ENCODE measurements around the gene BBX.
"Not testable (repeated sequence)": the region's sequence is repeated elsewhere in the genome, so short reads cannot be mapped to it uniquely, and the experiment has no call there.

BBX gene

GRCh38 chr3:107680698-107681097 lies 157.9 kb downstream of the BBX start:
- no peaks in the 10 kb centered on the region for H3K9me3 Mint-ChIP-seq
- H3K27me3 Mint-ChIP-seq, result no peaks in the 10 kb centered on the region
- H3K4me1 Mint-ChIP-seq, result peaks cover 30% of the 10 kb centered on the region
- peaks cover 2% of the 10 kb centered on the region for H3K36me3 Mint-ChIP-seq
- no peak overlapping the region for H3K27ac Mint-ChIP-seq
- no peak overlapping the region for H3K4me3 Mint-ChIP-seq
- ATAC-seq (ENCODE audit: low read depth) (no peak), DNase-seq (ENCODE audit: low spot score in 2 of 2) (no peak)

- no peaks in the 10 kb centered on the region for H3K27me3 Mint-ChIP-seq
- H3K9me3 Mint-ChIP-seq, result no peaks in the 10 kb centered on the region
- H3K4me3 Mint-ChIP-seq, result no peak overlapping the region
- DNase-seq (ENCODE audit: low spot score in 2 of 2) (no peak), ATAC-seq (ENCODE audit: low read depth) (no peak)
- peaks cover 2% of the 10 kb centered on the region for H3K36me3 Mint-ChIP-seq
- peaks cover 29% of the 10 kb centered on the region for H3K4me1 Mint-ChIP-seq
- H3K27ac Mint-ChIP-seq, result no peak overlapping the region
Measured at GRCh38 chr3:107681396-107681795, 158.6 kb downstream of the BBX start.

- H3K4me1 Mint-ChIP-seq, result peaks cover 25% of the 10 kb centered on the region
- H3K27me3 Mint-ChIP-seq, result no peaks in the 10 kb centered on the region
- H3K36me3 Mint-ChIP-seq, result peaks cover 2% of the 10 kb centered on the region
- DNase-seq (ENCODE audit: low spot score in 2 of 2), result no peak
- no peak overlapping the region for H3K4me3 Mint-ChIP-seq
- no peak for ATAC-seq (ENCODE audit: low read depth)
- H3K9me3 Mint-ChIP-seq, result no peaks in the 10 kb centered on the region
- H3K27ac Mint-ChIP-seq, result no peak overlapping the region
Measured at GRCh38 chr3:107682580-107682979, 159.8 kb downstream of the BBX start.

- Mint-ChIP-seq H3K36me3 (peaks cover 2% of the 10 kb centered on the region), H3K27me3 (no peaks in the 10 kb centered on the region), H3K4me3 (no peak overlapping the region), H3K27ac (no peak overlapping the region), H3K4me1 (peaks cover 27% of the 10 kb centered on the region), H3K9me3 (no peaks in the 10 kb centered on the region)
- DNase-seq (ENCODE audit: low spot score in 2 of 2), result no peak
- no peak for ATAC-seq (ENCODE audit: low read depth)
Measured at GRCh38 chr3:107683447-107683846, 160.7 kb downstream of the BBX start.

GRCh38 chr3:107684431-107684925 lies 161.7 kb downstream of the BBX start:
- Mint-ChIP-seq H3K4me1 (peaks cover 27% of the 10 kb centered on the region), H3K9me3 (no peaks in the 10 kb centered on the region), H3K36me3 (peaks cover 2% of the 10 kb centered on the region), H3K4me3 (no peak overlapping the region), H3K27ac (peak overlapping the region; percentile 38), H3K27me3 (no peaks in the 10 kb centered on the region)
- ATAC-seq (ENCODE audit: low read depth) (no peak), DNase-seq (ENCODE audit: low spot score in 2 of 2) (no peak)

- no peak overlapping the region for H3K4me3 Mint-ChIP-seq
- ATAC-seq (ENCODE audit: low read depth), result no peak
Measured at GRCh38 chr3:107685383-107685782, 162.6 kb downstream of the BBX start.

GRCh38 chr3:107687056-107687581 lies 164.4 kb downstream of the BBX start:
- peaks cover 24% of the 10 kb centered on the region for H3K4me1 Mint-ChIP-seq
- H3K4me3 Mint-ChIP-seq, result no peak overlapping the region
- DNase-seq (ENCODE audit: low spot score in 2 of 2) (no peak), ATAC-seq (ENCODE audit: low read depth) (no peak)
- no peaks in the 10 kb centered on the region for H3K27me3 Mint-ChIP-seq
- H3K9me3 Mint-ChIP-seq, result no peaks in the 10 kb centered on the region
- H3K27ac Mint-ChIP-seq, result no peak overlapping the region
- H3K36me3 Mint-ChIP-seq, result peaks cover 2% of the 10 kb centered on the region

More at GRCh38 chr3:107685383-107685782, 162.6 kb downstream of the BBX start:
- DNase-seq (ENCODE audit: low spot score in 2 of 2), result no peak
- H3K9me3 Mint-ChIP-seq, result no peaks in the 10 kb centered on the region
- peaks cover 2% of the 10 kb centered on the region for H3K36me3 Mint-ChIP-seq
- H3K4me1 Mint-ChIP-seq, result peaks cover 27% of the 10 kb centered on the region
- no peaks in the 10 kb centered on the region for H3K27me3 Mint-ChIP-seq
- H3K27ac Mint-ChIP-seq, result peak overlapping the region; percentile 38

- no peak overlapping the region for H3K27ac Mint-ChIP-seq
- H3K4me3 Mint-ChIP-seq, result no peak overlapping the region
- peaks cover 2% of the 10 kb centered on the region for H3K36me3 Mint-ChIP-seq
- H3K27me3 Mint-ChIP-seq, result no peaks in the 10 kb centered on the region
- no peaks in the 10 kb centered on the region for H3K9me3 Mint-ChIP-seq
- DNase-seq (ENCODE audit: low spot score in 2 of 2) (no peak), ATAC-seq (ENCODE audit: low read depth) (no peak)
- peaks cover 20% of the 10 kb centered on the region for H3K4me1 Mint-ChIP-seq
Measured at GRCh38 chr3:107689355-107689754, 166.6 kb downstream of the BBX start.

- Mint-ChIP-seq H3K4me1 (peaks cover 9% of the 10 kb centered on the region), H3K27ac (no peak overlapping the region)
- peak; percentile 80 for ATAC-seq (ENCODE audit: low read depth)
Measured at GRCh38 chr3:107690522-107691138, 167.9 kb downstream of the BBX start.

GRCh38 chr3:107691984-107692383 lies 169.2 kb downstream of the BBX start:
- H3K4me1 Mint-ChIP-seq; H3K4me3 Mint-ChIP-seq; H3K27ac Mint-ChIP-seq; H3K27me3 Mint-ChIP-seq; ATAC-seq (ENCODE audit: low read depth); H3K36me3 Mint-ChIP-seq; H3K9me3 Mint-ChIP-seq; DNase-seq (ENCODE audit: low spot score in 2 of 2): not testable (repeated sequence)

More at GRCh38 chr3:107690522-107691138, 167.9 kb downstream of the BBX start:
- no peaks in the 10 kb centered on the region for H3K9me3 Mint-ChIP-seq
- no peaks in the 10 kb centered on the region for H3K27me3 Mint-ChIP-seq
- H3K4me3 Mint-ChIP-seq, result no peak overlapping the region
- no peaks in the 10 kb centered on the region for H3K36me3 Mint-ChIP-seq
- DNase-seq (ENCODE audit: low spot score in 2 of 2), result peak in 1 of 2 donors; percentile 22

- not testable (repeated sequence) for H3K36me3 Mint-ChIP-seq; DNase-seq (ENCODE audit: low spot score in 2 of 2); H3K9me3 Mint-ChIP-seq; H3K27ac Mint-ChIP-seq; ATAC-seq (ENCODE audit: low read depth); H3K27me3 Mint-ChIP-seq
- peaks cover 24% of the 10 kb centered on the region for H3K4me1 Mint-ChIP-seq
- H3K4me3 Mint-ChIP-seq, result peak overlapping the region; percentile 34
Measured at GRCh38 chr3:107697348-107697747, 174.6 kb downstream of the BBX start.

GRCh38 chr3:107697855-107698254 lies 175.1 kb downstream of the BBX start:
- H3K27me3 Mint-ChIP-seq; ATAC-seq (ENCODE audit: low read depth); H3K27ac Mint-ChIP-seq; H3K9me3 Mint-ChIP-seq; DNase-seq (ENCODE audit: low spot score in 2 of 2); H3K36me3 Mint-ChIP-seq: not testable (repeated sequence)
- Mint-ChIP-seq H3K4me3 (peak overlapping the region; percentile 85), H3K4me1 (peaks cover 28% of the 10 kb centered on the region)

- Mint-ChIP-seq H3K36me3 (peaks cover 11% of the 10 kb centered on the region), H3K9me3 (no peaks in the 10 kb centered on the region), H3K4me1 (peaks cover 31% of the 10 kb centered on the region), H3K27ac (no peak overlapping the region), H3K27me3 (no peaks in the 10 kb centered on the region), H3K4me3 (no peak overlapping the region)
- no peak for ATAC-seq (ENCODE audit: low read depth)
- DNase-seq (ENCODE audit: low spot score in 2 of 2), result no peak
Measured at GRCh38 chr3:107699682-107700081, 176.9 kb downstream of the BBX start.

- ATAC-seq (ENCODE audit: low read depth) (no peak), DNase-seq (ENCODE audit: low spot score in 2 of 2) (no peak)
- Mint-ChIP-seq H3K4me1 (peaks cover 37% of the 10 kb centered on the region), H3K9me3 (no peaks in the 10 kb centered on the region), H3K27me3 (no peaks in the 10 kb centered on the region), H3K27ac (no peak overlapping the region), H3K4me3 (no peak overlapping the region), H3K36me3 (peaks cover 12% of the 10 kb centered on the region)
Measured at GRCh38 chr3:107701299-107701698, 178.5 kb downstream of the BBX start.

- H3K9me3 Mint-ChIP-seq, result no peaks in the 10 kb centered on the region
- DNase-seq (ENCODE audit: low spot score in 2 of 2), result no peak
- peaks cover 31% of the 10 kb centered on the region for H3K4me1 Mint-ChIP-seq
- peaks cover 12% of the 10 kb centered on the region for H3K36me3 Mint-ChIP-seq
- ATAC-seq (ENCODE audit: low read depth), result no peak
- H3K4me3 Mint-ChIP-seq, result no peak overlapping the region
- no peak overlapping the region for H3K27ac Mint-ChIP-seq
- H3K27me3 Mint-ChIP-seq, result no peaks in the 10 kb centered on the region
Measured at GRCh38 chr3:107704477-107704876, 181.7 kb downstream of the BBX start.

All from memory B cell (primary cell).